WI38 (cell line): ENCODE measurements around the gene GABRR1.

Experiments
- H3K4me3 ChIP-seq: 2 replicates; pipeline ENCODE4 v1.5.1; 2011; ENCODE audit warnings: low read depth, mild to moderate bottlenecking, control low read depth, low read length
- TF ChIP-seq, protein P1 (sequence below): IDR thresholded peaks from 2 replicates; pipeline ENCODE4 v1.5.1; 2012; ENCODE audit warnings: low read depth, mild to moderate bottlenecking, control low read depth, low read length

Gene GABRR1

DNA sequence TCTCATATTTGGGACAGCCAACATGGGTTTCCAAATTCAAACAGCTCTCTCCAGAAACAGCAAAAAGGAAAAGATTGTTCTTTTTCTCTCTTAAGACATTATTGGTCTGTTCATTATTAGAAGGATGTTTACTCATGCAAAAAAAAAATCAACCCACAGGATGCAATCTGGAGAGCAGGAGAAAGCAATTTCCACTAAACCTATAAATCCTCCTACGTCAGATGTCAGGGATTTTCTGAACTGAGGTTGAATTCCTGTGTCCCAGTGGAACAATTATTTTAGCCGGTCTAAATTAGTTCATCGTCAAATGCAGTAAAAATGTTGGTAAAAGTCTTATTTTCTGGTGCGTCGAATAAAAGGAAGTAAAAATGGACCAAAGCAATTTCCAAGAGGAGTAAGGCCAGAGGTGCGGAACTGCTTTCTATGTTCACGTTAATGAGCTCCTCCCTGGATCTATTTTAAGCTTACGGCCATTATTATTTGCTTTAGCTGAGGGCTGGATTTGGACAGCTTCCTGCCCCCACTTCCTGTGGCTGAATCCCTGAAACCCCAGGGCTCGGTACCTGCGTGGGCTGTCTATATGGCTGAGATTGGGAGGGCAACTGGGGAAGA lies at the start of gene GABRR1:
TSS of gene GABRR1 (minus strand) at position 60 of the 612 bp plus-strand sequence. CDS start at position 24, 36 bp downstream.
- TF ChIP-seq, protein P1, sequence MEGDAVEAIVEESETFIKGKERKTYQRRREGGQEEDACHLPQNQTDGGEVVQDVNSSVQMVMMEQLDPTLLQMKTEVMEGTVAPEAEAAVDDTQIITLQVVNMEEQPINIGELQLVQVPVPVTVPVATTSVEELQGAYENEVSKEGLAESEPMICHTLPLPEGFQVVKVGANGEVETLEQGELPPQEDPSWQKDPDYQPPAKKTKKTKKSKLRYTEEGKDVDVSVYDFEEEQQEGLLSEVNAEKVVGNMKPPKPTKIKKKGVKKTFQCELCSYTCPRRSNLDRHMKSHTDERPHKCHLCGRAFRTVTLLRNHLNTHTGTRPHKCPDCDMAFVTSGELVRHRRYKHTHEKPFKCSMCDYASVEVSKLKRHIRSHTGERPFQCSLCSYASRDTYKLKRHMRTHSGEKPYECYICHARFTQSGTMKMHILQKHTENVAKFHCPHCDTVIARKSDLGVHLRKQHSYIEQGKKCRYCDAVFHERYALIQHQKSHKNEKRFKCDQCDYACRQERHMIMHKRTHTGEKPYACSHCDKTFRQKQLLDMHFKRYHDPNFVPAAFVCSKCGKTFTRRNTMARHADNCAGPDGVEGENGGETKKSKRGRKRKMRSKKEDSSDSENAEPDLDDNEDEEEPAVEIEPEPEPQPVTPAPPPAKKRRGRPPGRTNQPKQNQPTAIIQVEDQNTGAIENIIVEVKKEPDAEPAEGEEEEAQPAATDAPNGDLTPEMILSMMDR: no peak
- no peak within 1 kb of the TSS for H3K4me3 ChIP-seq

DNA sequence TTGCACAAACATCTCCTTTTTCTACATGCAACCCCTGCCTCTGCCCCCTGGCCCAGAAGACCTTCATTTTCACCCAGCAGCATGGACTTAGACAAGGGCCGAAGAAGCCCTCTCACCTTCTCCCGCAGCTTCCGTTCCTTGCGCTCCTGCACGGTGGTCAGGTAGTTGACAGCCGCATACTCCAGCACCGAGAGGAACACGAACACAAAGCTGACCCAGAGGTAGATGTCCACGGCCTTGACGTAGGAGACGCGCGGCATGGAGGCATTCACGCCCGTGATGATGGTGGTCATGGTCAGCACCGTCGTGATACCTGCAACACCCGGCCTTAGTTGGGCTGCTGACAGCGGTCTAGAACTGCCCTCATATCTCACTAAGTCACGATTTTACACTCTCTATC lies 47.1 kb upstream of the GABRR1 start:
- no peak overlapping the region for H3K4me3 ChIP-seq
- TF ChIP-seq, protein P1: no peak

DNA sequence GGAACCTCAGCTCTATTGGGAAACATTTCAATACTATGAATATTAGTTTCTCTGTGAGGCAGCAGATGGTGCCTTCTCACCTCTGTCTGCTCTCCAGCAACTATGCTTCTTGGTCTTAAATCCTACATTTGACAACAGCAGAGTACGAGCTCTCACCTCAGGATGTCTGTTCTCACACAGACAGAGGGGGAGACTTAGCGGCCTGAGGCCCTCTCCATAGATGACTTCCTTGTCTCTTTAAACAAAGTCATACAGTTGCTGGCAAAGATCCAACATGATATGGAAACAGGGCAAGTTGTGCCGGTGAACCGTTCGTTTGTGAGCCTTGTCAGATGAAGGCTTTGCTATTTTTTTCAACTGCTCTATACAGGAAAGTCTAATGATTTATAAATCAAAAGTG lies 43.7 kb upstream of the GABRR1 start:
- no peak overlapping the region for H3K4me3 ChIP-seq
- TF ChIP-seq, protein P1: no peak

DNA sequence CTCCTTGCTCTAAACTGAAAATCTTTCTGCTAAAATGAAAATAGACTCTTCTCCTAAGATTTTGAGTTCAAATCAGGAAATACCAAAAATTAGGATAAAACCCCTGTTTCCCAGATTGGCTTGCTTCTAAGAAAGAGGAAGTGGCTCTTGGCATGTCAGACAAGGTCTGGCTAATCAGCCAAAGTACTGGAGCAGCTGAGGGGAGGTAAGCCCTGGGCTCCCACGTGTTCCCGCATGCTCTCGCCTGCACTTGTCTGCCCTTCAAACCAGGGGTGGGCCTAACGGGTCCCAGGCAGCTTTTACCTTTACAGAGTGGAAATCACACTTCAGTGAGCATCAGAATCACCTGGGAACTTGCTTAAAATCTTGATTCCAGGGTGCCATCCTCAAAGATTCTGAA lies 43.2 kb upstream of the GABRR1 start:
- H3K4me3 ChIP-seq: no peak overlapping the region
- TF ChIP-seq, protein P1: no peak

DNA sequence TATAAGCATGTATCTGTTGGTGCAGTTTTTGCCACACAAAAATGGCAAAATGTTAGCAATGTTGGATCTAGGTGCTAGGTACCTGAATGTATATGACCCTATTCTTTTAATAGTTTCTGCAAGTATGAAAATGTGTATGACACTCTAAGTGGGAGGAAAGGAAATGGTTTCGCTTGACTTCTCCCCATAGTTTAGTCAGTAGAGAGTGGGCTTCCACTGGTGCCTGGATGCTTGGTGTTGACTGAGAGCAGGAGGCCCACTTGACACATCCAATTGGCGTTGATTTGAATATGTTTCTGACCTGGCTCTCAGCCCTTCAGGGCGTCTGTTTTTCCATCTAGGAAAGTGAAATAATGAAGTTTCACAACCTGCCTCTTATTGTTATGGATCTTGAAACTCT lies 41.8 kb upstream of the GABRR1 start:
- TF ChIP-seq, protein P1: no peak
- H3K4me3 ChIP-seq: no peak overlapping the region

DNA sequence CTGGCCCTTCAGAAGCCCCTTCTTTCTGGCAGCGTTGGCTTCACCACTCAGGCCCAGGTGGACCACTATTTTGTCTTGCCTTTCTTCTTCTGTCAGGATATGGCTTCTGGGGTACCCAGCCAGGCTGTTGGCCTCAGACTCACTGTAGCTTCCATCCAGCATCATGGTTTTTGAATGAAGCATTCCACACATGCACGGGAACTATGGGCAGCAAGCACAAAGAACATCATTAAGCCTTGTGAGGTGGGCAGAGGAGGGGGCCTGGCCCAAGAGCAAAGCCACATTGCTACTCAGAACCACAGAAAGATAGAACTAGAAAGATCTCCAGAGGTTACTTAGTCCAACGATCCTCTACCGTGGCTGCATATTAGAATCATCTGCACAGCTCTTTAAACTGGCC lies 40.6 kb upstream of the GABRR1 start:
- TF ChIP-seq, protein P1: no peak

DNA sequence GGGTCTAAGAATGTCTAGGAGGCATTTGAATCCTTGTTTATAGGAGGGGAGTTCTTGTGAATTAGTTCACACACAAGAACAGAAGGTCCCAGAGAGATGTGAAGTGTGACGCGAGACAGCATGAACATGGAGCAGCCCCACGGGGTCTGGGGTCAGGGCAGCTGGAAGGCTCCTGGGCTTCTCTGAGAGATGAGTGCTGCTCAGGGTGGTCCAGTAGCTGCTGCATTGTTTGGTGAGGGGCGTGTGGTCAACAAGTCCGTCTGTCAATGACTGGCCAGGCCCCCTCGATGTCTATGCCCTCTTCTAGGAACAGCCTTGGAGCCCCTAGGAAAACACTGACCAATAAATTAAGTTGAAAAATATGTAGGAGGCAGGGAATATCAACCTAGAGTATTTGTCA lies 40.2 kb upstream of the GABRR1 start:
- TF ChIP-seq, protein P1: no peak
- H3K4me3 ChIP-seq: no peak overlapping the region

More for the DNA sequence above, 40.6 kb upstream of the GABRR1 start:
- H3K4me3 ChIP-seq: no peak overlapping the region
